ENCODE results near the gene C11orf21. TPM values are rescaled to one million over a fixed set of nuclear protein-coding genes. Genes with fewer than 3 reads are reported as not detected.

C11orf21 gene
- total RNA-seq, 1 experiment from 2014 or later, result not detected

DNA sequence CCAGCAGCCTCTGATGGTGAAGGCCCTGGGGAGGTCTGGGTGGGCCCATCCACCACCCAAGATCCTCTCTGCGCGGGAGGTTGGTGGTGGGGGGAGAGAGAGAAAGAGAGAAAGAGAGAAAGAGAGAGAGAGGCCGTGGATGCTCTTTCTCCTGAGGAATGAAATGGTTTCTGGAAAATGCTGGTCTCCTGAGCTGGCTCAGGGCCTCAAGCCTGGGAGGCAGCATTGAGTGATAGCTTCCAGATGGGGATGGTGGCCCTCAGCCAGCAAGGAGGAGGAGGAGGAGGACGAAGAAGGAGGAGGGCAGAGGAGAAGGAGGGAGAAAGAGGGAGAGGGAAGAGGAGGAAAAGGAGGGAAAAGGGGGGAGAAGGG, 4.7 kb upstream of the C11orf21 start:
- Mint-ChIP-seq H3K4me3 (ENCODE audit: low read depth, unreplicated experiment) (no peak overlapping the region), H3K4me1 (ENCODE audit: low read depth, unreplicated experiment) (no peaks in the 10 kb centered on the region), H3K36me3 (ENCODE audit: insufficient read depth, unreplicated experiment) (no peaks in the 10 kb centered on the region), H3K9me3 (ENCODE audit: low read depth, unreplicated experiment) (no peaks in the 10 kb centered on the region), H3K27me3 (ENCODE audit: unreplicated experiment) (peaks cover 30% of the 10 kb centered on the region), H3K27ac (ENCODE audit: unreplicated experiment) (no peak overlapping the region)
- TF ChIP-seq, protein P1, sequence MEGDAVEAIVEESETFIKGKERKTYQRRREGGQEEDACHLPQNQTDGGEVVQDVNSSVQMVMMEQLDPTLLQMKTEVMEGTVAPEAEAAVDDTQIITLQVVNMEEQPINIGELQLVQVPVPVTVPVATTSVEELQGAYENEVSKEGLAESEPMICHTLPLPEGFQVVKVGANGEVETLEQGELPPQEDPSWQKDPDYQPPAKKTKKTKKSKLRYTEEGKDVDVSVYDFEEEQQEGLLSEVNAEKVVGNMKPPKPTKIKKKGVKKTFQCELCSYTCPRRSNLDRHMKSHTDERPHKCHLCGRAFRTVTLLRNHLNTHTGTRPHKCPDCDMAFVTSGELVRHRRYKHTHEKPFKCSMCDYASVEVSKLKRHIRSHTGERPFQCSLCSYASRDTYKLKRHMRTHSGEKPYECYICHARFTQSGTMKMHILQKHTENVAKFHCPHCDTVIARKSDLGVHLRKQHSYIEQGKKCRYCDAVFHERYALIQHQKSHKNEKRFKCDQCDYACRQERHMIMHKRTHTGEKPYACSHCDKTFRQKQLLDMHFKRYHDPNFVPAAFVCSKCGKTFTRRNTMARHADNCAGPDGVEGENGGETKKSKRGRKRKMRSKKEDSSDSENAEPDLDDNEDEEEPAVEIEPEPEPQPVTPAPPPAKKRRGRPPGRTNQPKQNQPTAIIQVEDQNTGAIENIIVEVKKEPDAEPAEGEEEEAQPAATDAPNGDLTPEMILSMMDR (IDR thresholded peaks at IDR 0.05; ENCODE audit: unreplicated experiment), result no peak
- DNase-seq, result no peak
- CTCF ChIA-PET, result interaction anchor here (1.6 to 4.6 kb wide), 2 partner anchors 69 to 113 kb away, joined by 6 to 97 read pairs; no protein-coding TSS in a partner anchor
- no TSS peak for BruUV-seq (replicated peaks)
- intact Hi-C loops (cut with micrococcal nuclease; ENCODE audit: unreplicated experiment), result no loop called here

GRCh38 chr11:2305788-2306451, 4.2 kb upstream of the C11orf21 start:
- no peaks in the 10 kb centered on the region for H3K9me3 Mint-ChIP-seq (ENCODE audit: low read depth, unreplicated experiment)
- intact Hi-C loops (cut with micrococcal nuclease; ENCODE audit: unreplicated experiment), result loop anchor here (1.0 kb wide), 1 partner anchor 113 kb away; no protein-coding TSS in a partner anchor
- no peaks in the 10 kb centered on the region for H3K36me3 Mint-ChIP-seq (ENCODE audit: insufficient read depth, unreplicated experiment)

GRCh38 chr11:2305140-2305778, 3.5 kb upstream of the C11orf21 start:
- no peaks in the 10 kb centered on the region for H3K9me3 Mint-ChIP-seq (ENCODE audit: low read depth, unreplicated experiment)
- H3K4me3 Mint-ChIP-seq (ENCODE audit: low read depth, unreplicated experiment), result no peak overlapping the region
- H3K36me3 Mint-ChIP-seq (ENCODE audit: insufficient read depth, unreplicated experiment), result no peaks in the 10 kb centered on the region
- no TSS peak for BruUV-seq (replicated peaks)
- CTCF ChIA-PET, result interaction anchor here (0.6 to 4.6 kb wide), 14 partner anchors 9 to 509 kb away, joined by 3 to 97 read pairs (median 4); partner anchors contain the start of genes CD81 and TSSC4
- TF ChIP-seq, protein P1 (IDR thresholded peaks at IDR 0.05; ENCODE audit: unreplicated experiment), result peak; percentile 79
- H3K27ac Mint-ChIP-seq (ENCODE audit: unreplicated experiment), result no peak overlapping the region
- no peaks in the 10 kb centered on the region for H3K4me1 Mint-ChIP-seq (ENCODE audit: low read depth, unreplicated experiment)
- H3K27me3 Mint-ChIP-seq (ENCODE audit: unreplicated experiment), result peaks cover 35% of the 10 kb centered on the region
- DNase-seq, result peak; percentile 90
- intact Hi-C loops (cut with micrococcal nuclease; ENCODE audit: unreplicated experiment), result loop anchor here (1.0 kb wide), 1 partner anchor 114 kb away; no protein-coding TSS in a partner anchor

More at GRCh38 chr11:2305788-2306451, 4.2 kb upstream of the C11orf21 start:
- DNase-seq, result no peak
- TF ChIP-seq, protein P1 (IDR thresholded peaks at IDR 0.05; ENCODE audit: unreplicated experiment), result no peak
- H3K4me1 Mint-ChIP-seq (ENCODE audit: low read depth, unreplicated experiment), result no peaks in the 10 kb centered on the region
- H3K27ac Mint-ChIP-seq (ENCODE audit: unreplicated experiment), result no peak overlapping the region
- BruUV-seq (replicated peaks), result no TSS peak
- CTCF ChIA-PET, result interaction anchor here (0.6 to 4.6 kb wide), 8 partner anchors 10 to 510 kb away, joined by 3 to 97 read pairs (median 6); partner anchors contain the start of genes CD81 and TSSC4
- H3K4me3 Mint-ChIP-seq (ENCODE audit: low read depth, unreplicated experiment), result no peak overlapping the region
- peaks cover 35% of the 10 kb centered on the region for H3K27me3 Mint-ChIP-seq (ENCODE audit: unreplicated experiment)

- Mint-ChIP-seq H3K4me1 (ENCODE audit: low read depth, unreplicated experiment) (no peaks in the 10 kb centered on the region), H3K36me3 (ENCODE audit: insufficient read depth, unreplicated experiment) (no peaks in the 10 kb centered on the region), H3K4me3 (ENCODE audit: low read depth, unreplicated experiment) (no peak overlapping the region), H3K27ac (ENCODE audit: unreplicated experiment) (no peak overlapping the region), H3K9me3 (ENCODE audit: low read depth, unreplicated experiment) (no peaks in the 10 kb centered on the region), H3K27me3 (ENCODE audit: unreplicated experiment) (peaks cover 35% of the 10 kb centered on the region)
- TF ChIP-seq, protein P1 (IDR thresholded peaks at IDR 0.05; ENCODE audit: unreplicated experiment), result no peak
- CTCF ChIA-PET, result interaction anchor here (0.6 to 4.6 kb wide), 12 partner anchors 10 to 119 kb away, joined by 3 to 97 read pairs (median 4); partner anchors contain the start of genes CD81 and TSSC4
- intact Hi-C loops (cut with micrococcal nuclease; ENCODE audit: unreplicated experiment), result loop anchor here (1.0 kb wide), 1 partner anchor 115 kb away; no protein-coding TSS in a partner anchor
- BruUV-seq (replicated peaks), result no TSS peak
- DNase-seq, result no peak
These were observed 2.9 kb upstream of the C11orf21 start for GRCh38 chr11:2304506-2305139.
